Stomach (tissue), 4 donors: ENCODE data around the gene RGS8.

Source experiments
- EP300 ChIP-seq: sonication (generic); formaldehyde crosslinking; IDR thresholded peaks from one replicate; pipeline ENCODE4 v1.6.1; 2017; ENCODE audit warnings: antibody characterized with exemption
- POLR2A ChIP-seq, 4 donors: fragments of 450-650 bp; IDR thresholded peaks; one replicate each; pipeline ENCODE4 v1.6.1; 2016; ENCODE audit warnings: antibody characterized with exemption in 4 of 4, control low read depth in 2 of 4, mild to moderate bottlenecking in 1 of 4, moderate library complexity in 1 of 4
- TF ChIP-seq, protein P1 (sequence below), 7 experiments: fragments of 450-650 bp in 4 of 7; fragments of 200-600 bp in 3 of 7; sonication (generic) in 3 of 7; IDR thresholded peaks; one replicate each; pipeline ENCODE4 v1.5.1; 2016 to 2019; ENCODE audit warnings: antibody characterized with exemption in 7 of 7, control low read depth in 2 of 7, mild to moderate bottlenecking in 1 of 7

- TF ChIP-seq POLR2A (IDR thresholded peaks at IDR 0.05) (no peak), EP300 (no peak)
- TF ChIP-seq, protein P1, sequence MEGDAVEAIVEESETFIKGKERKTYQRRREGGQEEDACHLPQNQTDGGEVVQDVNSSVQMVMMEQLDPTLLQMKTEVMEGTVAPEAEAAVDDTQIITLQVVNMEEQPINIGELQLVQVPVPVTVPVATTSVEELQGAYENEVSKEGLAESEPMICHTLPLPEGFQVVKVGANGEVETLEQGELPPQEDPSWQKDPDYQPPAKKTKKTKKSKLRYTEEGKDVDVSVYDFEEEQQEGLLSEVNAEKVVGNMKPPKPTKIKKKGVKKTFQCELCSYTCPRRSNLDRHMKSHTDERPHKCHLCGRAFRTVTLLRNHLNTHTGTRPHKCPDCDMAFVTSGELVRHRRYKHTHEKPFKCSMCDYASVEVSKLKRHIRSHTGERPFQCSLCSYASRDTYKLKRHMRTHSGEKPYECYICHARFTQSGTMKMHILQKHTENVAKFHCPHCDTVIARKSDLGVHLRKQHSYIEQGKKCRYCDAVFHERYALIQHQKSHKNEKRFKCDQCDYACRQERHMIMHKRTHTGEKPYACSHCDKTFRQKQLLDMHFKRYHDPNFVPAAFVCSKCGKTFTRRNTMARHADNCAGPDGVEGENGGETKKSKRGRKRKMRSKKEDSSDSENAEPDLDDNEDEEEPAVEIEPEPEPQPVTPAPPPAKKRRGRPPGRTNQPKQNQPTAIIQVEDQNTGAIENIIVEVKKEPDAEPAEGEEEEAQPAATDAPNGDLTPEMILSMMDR (IDR thresholded peaks at IDR 0.05): no peak
Observed at GRCh38 chr1:182667848-182668505, 16.4 kb downstream of the RGS8 start.
